H1 (cell line): Measurements from ENCODE around the gene RRBP1. TPM values are rescaled to one million over a fixed set of nuclear protein-coding genes. Genes with fewer than 3 reads are reported as not detected.

Experiments used
- CBX8 ChIP-seq: fragments of 300-800, 300-1000 bp; sonication (generic); IDR thresholded peaks from 2 replicates; pipeline ENCODE4 v1.7.1; 2016; ENCODE audit warnings: low read depth, low read length, borderline replicate concordance
- CHD1 ChIP-seq: IDR thresholded peaks from 2 replicates; pipeline ENCODE4 v1.6.1; 2012; ENCODE audit warnings: low read depth, low read length, improper control_type of control experiment
- CREB1 ChIP-seq: IDR thresholded peaks from 2 replicates; pipeline ENCODE4 v1.6.1; 2012; ENCODE audit warnings: inconsistent platforms
- CTBP2 ChIP-seq: IDR thresholded peaks from 2 replicates; pipeline ENCODE4 v1.7.0; 2011; ENCODE audit warnings: borderline replicate concordance, mild to moderate bottlenecking, moderate library complexity, mixed read lengths, low read length; ENCODE audit not compliant: insufficient read depth, insufficient read length
- GABPA ChIP-seq: IDR thresholded peaks from 2 replicates; pipeline ENCODE4 v1.6.1; 2011; ENCODE audit warnings: mild to moderate bottlenecking, low read length, moderate library complexity, borderline replicate concordance; ENCODE audit not compliant: insufficient read depth
- GTF2F1 ChIP-seq: IDR thresholded peaks from 2 replicates; pipeline ENCODE4 v1.6.1; 2012; ENCODE audit warnings: low read depth, low read length, improper control_type of control experiment, borderline replicate concordance
- HDAC6 ChIP-seq: IDR thresholded peaks from one replicate; pipeline ENCODE4 v1.7.1; 2012; ENCODE audit warnings: low read depth, mild to moderate bottlenecking, inconsistent platforms, low read length, moderate library complexity
- JUND ChIP-seq: IDR thresholded peaks from 2 replicates; pipeline ENCODE4 v1.6.1; 2011; ENCODE audit warnings: mild to moderate bottlenecking, improper control_type of control experiment, low read length
- KDM4A ChIP-seq: IDR thresholded peaks from one replicate; pipeline ENCODE4 v1.7.1; 2012; ENCODE audit warnings: low read depth, mild to moderate bottlenecking, moderate library complexity, low read length, inconsistent platforms; ENCODE audit not compliant: severe bottlenecking
- KDM5A ChIP-seq: fragments of 200-600 bp; IDR thresholded peaks from 2 replicates; pipeline ENCODE4 v1.7.1; 2012; ENCODE audit warnings: mild to moderate bottlenecking, low read length, inconsistent platforms, mixed read lengths
- NANOG ChIP-seq: IDR thresholded peaks from 2 replicates; pipeline ENCODE4 v1.6.1; 2011; ENCODE audit warnings: low read length, low read depth, mild to moderate bottlenecking, inconsistent platforms; ENCODE audit not compliant: insufficient read depth, poor library complexity, severe bottlenecking
- POLR2AphosphoS5 ChIP-seq: IDR thresholded peaks from 2 replicates; pipeline ENCODE4 v1.6.1; 2011; ENCODE audit warnings: low read depth, low read length
- POU5F1 ChIP-seq: IDR thresholded peaks from 2 replicates; pipeline ENCODE4 v1.6.1; 2011; ENCODE audit warnings: low read depth, mild to moderate bottlenecking, low read length, moderate library complexity
- RFX5 ChIP-seq: IDR thresholded peaks from 2 replicates; pipeline ENCODE4 v1.6.1; 2011; ENCODE audit warnings: low read depth, low read length, improper control_type of control experiment, borderline replicate concordance
- RNF2 ChIP-seq: fragments of 200-900, 300-1000 bp; sonication (generic); IDR thresholded peaks from 2 replicates; pipeline ENCODE4 v1.7.1; 2016; ENCODE audit warnings: borderline replicate concordance, low read depth, mild to moderate bottlenecking, antibody characterized with exemption, low read length; ENCODE audit not compliant: poor library complexity, severe bottlenecking; ENCODE audit errors: missing control alignments
- SIN3A ChIP-seq, 2 experiments: IDR thresholded peaks in 1 of 2; conservative IDR thresholded peaks in 1 of 2; 2 replicates each; pipeline ENCODE4 v1.6.1; 2011 to 2012; ENCODE audit warnings: low read length in 2 of 2, improper control_type of control experiment in 1 of 2, low read depth in 1 of 2, mild to moderate bottlenecking in 1 of 2
- SIRT6 ChIP-seq: IDR thresholded peaks from one replicate; pipeline ENCODE4 v1.7.1; 2012; ENCODE audit warnings: low read length, inconsistent platforms
- SP1 ChIP-seq: IDR thresholded peaks from 2 replicates; pipeline ENCODE4 v1.6.1; 2011; ENCODE audit warnings: low read depth, low read length
- SUZ12 ChIP-seq: fragments of 200-600 bp; sonication (generic); IDR thresholded peaks from 2 replicates; pipeline ENCODE4 v1.6.1; 2012; ENCODE audit warnings: mild to moderate bottlenecking, inconsistent platforms, low read length, moderate library complexity, mixed read lengths
- TEAD4 ChIP-seq: IDR thresholded peaks from 2 replicates; pipeline ENCODE4 v1.6.1; 2012; ENCODE audit warnings: low read depth, low read length, inconsistent platforms, mixed read lengths
- polyA plus RNA-seq, 7 experiments: library from polyadenylated mRNA; depleted of rRNA in 3 of 7; stranded (reverse) in 5 of 7; unstranded in 2 of 7; fragments of >200 nt in 5 of 7; fragments of 200-250 nt in 2 of 7; gene quantifications; 1 replicate in 5 of 7; 2 replicates in 1 of 7; 4 replicates in 1 of 7; pipeline versions ENCODE4 v1.2.1 to v1.2.3, GENCODE V29; 2011 to 2013; ENCODE audit warnings: missing spikeins in 2 of 7, mixed read lengths in 2 of 7
- total RNA-seq: library from RNA; stranded (reverse); fragmentation: NEBNext Ultra II Directional; extraction: Animal tissue kit (Norgen Biotek cat#: 25700); gene quantifications from 2 replicates; pipeline ENCODE4 v1.2.1, GENCODE V29; 2021

RRBP1 gene
- total and polyA plus RNA-seq, 2 of the 8 experiments (the other 6 are each of a cell fraction or from before 2014, with no cell fraction given): 15.9 to 157 TPM

DNA sequence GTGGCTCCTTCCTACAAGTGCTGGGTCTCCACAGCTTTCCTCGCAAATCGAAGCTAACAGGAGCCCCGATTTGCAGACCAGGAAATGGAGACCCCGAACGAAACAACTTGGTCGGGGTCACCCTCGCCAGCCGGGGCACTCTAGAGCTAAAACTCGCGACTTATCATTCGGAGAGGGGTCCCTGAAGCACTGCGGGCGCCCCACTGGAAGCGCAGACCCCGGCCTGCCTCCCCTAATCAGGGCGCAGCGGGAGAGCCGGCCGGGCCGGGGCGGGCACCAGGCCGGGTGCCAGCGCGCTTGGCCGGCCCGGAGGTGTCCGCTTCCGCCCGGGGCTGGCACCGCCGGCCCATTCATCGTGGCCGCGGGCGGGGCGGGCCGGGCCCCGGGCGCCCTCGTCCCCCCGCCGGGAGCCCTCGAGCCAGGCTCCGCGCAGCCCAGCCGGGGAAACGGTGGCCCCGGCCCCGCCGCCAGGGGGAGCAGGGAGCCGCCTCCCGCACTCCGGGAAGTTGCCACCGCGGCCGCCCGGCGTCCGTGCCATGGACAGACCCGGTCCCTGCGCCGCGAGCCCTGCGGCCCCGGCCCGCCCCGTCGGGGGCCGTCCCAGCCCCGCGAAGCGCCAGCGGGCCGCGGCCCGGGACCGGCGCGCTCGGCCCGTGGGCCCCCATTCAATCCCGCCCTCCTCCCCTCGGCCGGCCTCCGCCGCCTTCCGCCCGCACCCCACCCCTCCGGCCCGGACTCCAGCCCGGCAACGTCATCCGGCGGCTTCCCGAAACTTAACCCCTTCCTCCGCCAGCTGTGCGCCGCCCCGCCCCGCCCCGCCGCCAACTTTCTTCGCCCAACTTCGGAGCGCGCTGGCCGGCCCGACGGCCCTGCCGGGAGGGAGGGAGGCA lies 961 bp downstream of the RRBP1 start (continued):
- TF ChIP-seq CHD1: no peak
- TF ChIP-seq NANOG: no peak
- no peak for TF ChIP-seq GTF2F1
- TF ChIP-seq CTBP2: no peak
- TF ChIP-seq POU5F1: no peak
- TF ChIP-seq POLR2AphosphoS5: no peak
- TF ChIP-seq KDM5A: no peak
- no peak for TF ChIP-seq SP1
- no peak for TF ChIP-seq TEAD4
- no peak for TF ChIP-seq RFX5
- no peak for TF ChIP-seq HDAC6
- TF ChIP-seq SIN3A (conservative IDR thresholded peaks at IDR 0.05 in 1 of 2, IDR thresholded peaks at IDR 0.05 in 1 of 2; ENCODE audit: low read depth in 1 of 2, low read length in 2 of 2): 0 out of 4 replicates have a peak, but pooled peaks of 1 of the 2 experiments have one; percentile 20
- TF ChIP-seq SUZ12: no peak
- no peak for TF ChIP-seq JUND
- peak; percentile 59; the same call in 1 of the 2 replicates for TF ChIP-seq CREB1
- no peak for TF ChIP-seq RNF2
- no peak for TF ChIP-seq GABPA
- TF ChIP-seq CBX8: no peak
- TF ChIP-seq KDM4A: no peak
- no peak for TF ChIP-seq SIRT6
- TF ChIP-seq, all 59 proteins: peak for 6
